GM12878 (cell line): ENCODE data around the gene HINFP. TPM values are rescaled to one million over a fixed set of nuclear protein-coding genes. Genes with fewer than 3 reads are reported as not detected.

ENCODE experiments used
- ATAC-seq: fragments of 200-7000 bp; cut with Tn5 transposase; 3 replicates; pipeline ENCODE4 v1.9.1; 2020; ENCODE audit warnings: mild to moderate bottlenecking, moderate library complexity
- BruUV-seq: library from RNA; stranded (reverse); fragments of 400-500 nt; replicated peaks from 2 replicates; lab custom pipeline; 2021; lab: Mats Ljungman, UMichigan
- CTCF ChIA-PET: fragments of 300-600 bp; sonication (Branson Sonifier 250); formaldehyde crosslinking; extraction: SDS; loops from one replicate; lab custom pipeline; 2021; ENCODE audit warnings: inconsistent platforms; lab: Yijun Ruan, JAX
- POLR2A ChIA-PET: fragments of 350-600 bp; formaldehyde crosslinking; extraction: SDS; loops from one replicate; lab custom pipeline; 2021; ENCODE audit warnings: inconsistent platforms; lab: Charles Lee
- RAD21 ChIA-PET: fragments of 300-600 bp; sonication (Branson Sonifier 250); formaldehyde crosslinking; loops from one replicate; lab custom pipeline; 2023; ENCODE audit warnings: antibody characterized with exemption; ENCODE audit not compliant: unreplicated experiment; lab: Charles Lee
- SMC1A ChIA-PET: fragments of 300-600 bp; sonication (Branson Sonifier 250); formaldehyde crosslinking; loops from one replicate; lab custom pipeline; 2023; ENCODE audit not compliant: unreplicated experiment, uncharacterized antibody; lab: Charles Lee
- DNase-seq: peaks from one replicate; pipeline ENCODE4 v3.0.0-alpha.2; 2011; ENCODE audit warnings: low read depth, low spot score
- FAIRE-seq: peaks from 3 replicates; lab custom pipeline; 2011; peaks lifted over from hg19 to GRCh38; lab: Jason Lieb, UNC
- H2AFZ ChIP-seq: 2 replicates; pipeline ENCODE4 v1.6.0; 2011; ENCODE audit warnings: low read depth, low read length, control low read depth; ENCODE audit not compliant: control insufficient read depth
- H3K27ac ChIP-seq: 2 replicates; pipeline ENCODE4 v1.5.1; 2011; ENCODE audit warnings: control low read depth; ENCODE audit not compliant: control insufficient read depth, insufficient read depth
- H3K27me3 ChIP-seq, 2 experiments: replicated peaks in 1 of 2; 2 replicates each; pipeline versions ENCODE4 v1.6.0 to v1.6.1; 2011; ENCODE audit warnings: low read length in 1 of 2; ENCODE audit not compliant: control insufficient read depth in 2 of 2, insufficient read depth in 2 of 2
- H3K36me3 ChIP-seq, 2 experiments: 2 replicates each; pipeline ENCODE4 v1.5.1; 2011; ENCODE audit warnings: low read length in 1 of 2; ENCODE audit not compliant: control insufficient read depth in 2 of 2, insufficient read depth in 2 of 2
- H3K4me1 ChIP-seq: 2 replicates; pipeline ENCODE4 v1.6.1; 2011; ENCODE audit warnings: mild to moderate bottlenecking, low read length, moderate library complexity, mixed read lengths; ENCODE audit not compliant: control insufficient read depth, insufficient read depth
- H3K4me2 ChIP-seq: 2 replicates; pipeline ENCODE4 v1.6.0; 2011; ENCODE audit warnings: control low read depth; ENCODE audit not compliant: control insufficient read depth, insufficient read depth
- H3K4me3 ChIP-seq: fragments of 200-600 bp; sonication (generic); 2 replicates; pipeline ENCODE4 v1.5.1; 2016
- H3K79me2 ChIP-seq: 2 replicates; pipeline ENCODE4 v1.6.0; 2011; ENCODE audit warnings: low read length; ENCODE audit not compliant: control insufficient read depth, insufficient read depth
- H3K9ac ChIP-seq: 2 replicates; pipeline ENCODE4 v1.8.0; 2011; ENCODE audit warnings: low read length, control low read depth, mixed read lengths; ENCODE audit not compliant: control insufficient read depth, insufficient read depth
- H3K9me3 ChIP-seq: replicated peaks from 3 replicates; pipeline ENCODE4 v1.5.1; 2011; ENCODE audit warnings: mild to moderate bottlenecking, low read length; ENCODE audit not compliant: control insufficient read depth, insufficient read depth
- H4K20me1 ChIP-seq: 2 replicates; pipeline ENCODE4 v1.6.0; 2011; ENCODE audit not compliant: control insufficient read depth, insufficient read depth
- CHD4 ChIP-seq: fragments of 200-600 bp; sonication (generic); IDR thresholded peaks from 2 replicates; pipeline ENCODE4 v1.6.1; 2016; ENCODE audit warnings: mild to moderate bottlenecking
- E2F8 ChIP-seq: fragments of 450-650 bp; IDR thresholded peaks from 2 replicates; pipeline ENCODE4 v1.6.1; 2018; ENCODE audit warnings: mild to moderate bottlenecking, low read depth, moderate library complexity; ENCODE audit not compliant: partially characterized antibody
- FOXM1 ChIP-seq: IDR thresholded peaks from 2 replicates; pipeline ENCODE4 v1.6.1; 2012; ENCODE audit warnings: low read depth, mild to moderate bottlenecking, inconsistent platforms, low read length, moderate library complexity
- IRF3 ChIP-seq: fragments of 450-650 bp; IDR thresholded peaks from 2 replicates; pipeline ENCODE4 v1.6.1; 2014; ENCODE audit warnings: mild to moderate bottlenecking
- KAT2A ChIP-seq: conservative IDR thresholded peaks from 2 replicates; pipeline ENCODE4 v1.6.1; 2011; ENCODE audit warnings: low read depth, low read length; ENCODE audit not compliant: control insufficient read depth
- RBBP5 ChIP-seq: fragments of 200-600 bp; sonication (generic); conservative IDR thresholded peaks from 2 replicates; pipeline ENCODE4 v1.6.1; 2016
- SMAD5 ChIP-seq: IDR thresholded peaks from 2 replicates; pipeline ENCODE4 v1.6.1; 2016; ENCODE audit warnings: antibody characterized with exemption, low read depth
- ZNF274 ChIP-seq: IDR thresholded peaks from one replicate; pipeline ENCODE4 v1.8.0; 2011; ENCODE audit not compliant: insufficient read length, insufficient read depth
- WGBS: methylation state at CpG from one replicate; pipeline ENCODE4 v1.1.6; 2016; ENCODE audit warnings: low lambda C conversion rate; ENCODE audit not compliant: insufficient replicate concordance, insufficient coverage; ENCODE audit errors: missing lambda C conversion rate; 5-methylcytosine and 5-hydroxymethylcytosine counted together
- in situ Hi-C: fragments of 300-500 bp; cut with MboI; formaldehyde crosslinking; loops from 9 replicates; pipeline ENCODE4 v1.14.3; 2018; ENCODE audit warnings: mixed read lengths
- intact Hi-C: fragments of 100-400 bp; cut with micrococcal nuclease; formaldehyde crosslinking; loops from one replicate; pipeline ENCODE4 v1.14.2; 2022; ENCODE audit not compliant: unreplicated experiment
- polyA plus RNA-seq, 11 experiments: library from polyadenylated mRNA; depleted of rRNA in 4 of 11; unstranded in 6 of 11; stranded (reverse) in 5 of 11; fragments of >200 nt; fragmentation: Nextera tagmentation in 4 of 11; fragmentation: Illumina TruSeq in 1 of 11; extraction: Ambion mirVana in 4 of 11; extraction: Trizol in 1 of 11; gene quantifications; 1 replicate in 1 of 11; 2 replicates in 10 of 11; pipeline versions ENCODE4 v1.2.1 to v1.2.3, GENCODE V29; 2011 to 2016; ENCODE audit warnings: inconsistent platforms in 2 of 11, missing spikeins in 2 of 11, low read depth in 1 of 11
- total RNA-seq, 4 experiments: library from RNA; depleted of rRNA in 3 of 4; stranded (reverse); fragments of >200 nt in 3 of 4; fragmentation: Illumina TruSeq in 1 of 4; extraction: Trizol in 1 of 4; gene quantifications; 2 replicates each; pipeline versions ENCODE4 v1.2.1 to v1.2.3, GENCODE V29; 2013 to 2021
- TF ChIP-seq, protein P1 (sequence below): fragments of 450-650 bp; formaldehyde crosslinking; IDR thresholded peaks from 2 replicates; pipeline ENCODE4 v1.4.0; 2020; ENCODE audit warnings: mild to moderate bottlenecking, moderate library complexity

HINFP gene
- total and polyA plus RNA-seq, 10 of the 15 experiments (the other 5 are each of a cell fraction or from before 2014, with no cell fraction given) = 13.1 to 26.3 (median 18.6) TPM

DNA sequence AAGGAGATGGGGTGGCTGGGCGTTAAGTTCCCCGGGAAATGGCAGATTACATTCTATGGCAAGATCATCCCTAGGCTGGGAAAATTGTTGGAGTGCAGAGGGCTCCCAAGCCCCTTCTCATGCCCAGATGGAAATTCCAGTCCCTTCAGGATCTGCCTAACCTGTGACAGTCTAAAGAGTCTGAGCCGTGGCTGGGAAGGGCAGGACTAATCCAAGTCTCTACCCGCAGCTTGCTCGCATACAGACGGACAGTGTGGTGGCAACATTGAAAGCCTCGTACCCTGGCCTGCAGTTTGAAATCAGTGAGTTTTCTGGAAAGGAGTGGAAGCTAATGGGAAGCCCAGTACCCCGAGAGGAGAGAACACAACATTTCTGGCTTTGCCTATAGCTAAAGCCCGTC lies 33.0 kb upstream of the HINFP start:
- Histone ChIP-seq H3K4me2 (no peak overlapping the region), H3K9ac (no peak overlapping the region), H3K79me2 (peaks cover 26% of the 10 kb centered on the region), H2AFZ (no peak overlapping the region), H3K4me1 (peaks cover 23% of the 10 kb centered on the region), H3K27me3 (no peaks in the 10 kb centered on the region), H4K20me1 (no peaks in the 10 kb centered on the region), H3K9me3 (no peaks in the 10 kb centered on the region), H3K27ac (no peak overlapping the region), H3K4me3 (no peak overlapping the region), H3K36me3 (peaks cover 6 to 8% of the 10 kb centered on the region in 2 experiments)
- RAD21 ChIA-PET = no interaction called here
- POLR2A ChIA-PET = interaction anchor here (5.4 kb wide), 1 partner anchor 22 kb away, joined by 48 read pairs; the partner anchor contains the start of gene VPS11
- DNase-seq (no peak), FAIRE-seq (no peak), ATAC-seq (no peak)
- 97% methylated on average over 9 of the region's 9 CpGs for WGBS
- intact Hi-C loops = no loop called here
- in situ Hi-C loops = no loop called here
- CTCF ChIA-PET = interaction anchor here (0.6 to 1.4 kb wide), 2 partner anchors 33 to 182 kb away, joined by 3 read pairs; partner anchors contain the start of gene HINFP
- BruUV-seq = no TSS peak
- no peak for TF ChIP-seq IRF3
- no peak for TF ChIP-seq CHD4
- no peak for TF ChIP-seq RBBP5
- no peak for TF ChIP-seq FOXM1
- TF ChIP-seq KAT2A = no peak
- no peak for TF ChIP-seq E2F8
- TF ChIP-seq, protein P1, sequence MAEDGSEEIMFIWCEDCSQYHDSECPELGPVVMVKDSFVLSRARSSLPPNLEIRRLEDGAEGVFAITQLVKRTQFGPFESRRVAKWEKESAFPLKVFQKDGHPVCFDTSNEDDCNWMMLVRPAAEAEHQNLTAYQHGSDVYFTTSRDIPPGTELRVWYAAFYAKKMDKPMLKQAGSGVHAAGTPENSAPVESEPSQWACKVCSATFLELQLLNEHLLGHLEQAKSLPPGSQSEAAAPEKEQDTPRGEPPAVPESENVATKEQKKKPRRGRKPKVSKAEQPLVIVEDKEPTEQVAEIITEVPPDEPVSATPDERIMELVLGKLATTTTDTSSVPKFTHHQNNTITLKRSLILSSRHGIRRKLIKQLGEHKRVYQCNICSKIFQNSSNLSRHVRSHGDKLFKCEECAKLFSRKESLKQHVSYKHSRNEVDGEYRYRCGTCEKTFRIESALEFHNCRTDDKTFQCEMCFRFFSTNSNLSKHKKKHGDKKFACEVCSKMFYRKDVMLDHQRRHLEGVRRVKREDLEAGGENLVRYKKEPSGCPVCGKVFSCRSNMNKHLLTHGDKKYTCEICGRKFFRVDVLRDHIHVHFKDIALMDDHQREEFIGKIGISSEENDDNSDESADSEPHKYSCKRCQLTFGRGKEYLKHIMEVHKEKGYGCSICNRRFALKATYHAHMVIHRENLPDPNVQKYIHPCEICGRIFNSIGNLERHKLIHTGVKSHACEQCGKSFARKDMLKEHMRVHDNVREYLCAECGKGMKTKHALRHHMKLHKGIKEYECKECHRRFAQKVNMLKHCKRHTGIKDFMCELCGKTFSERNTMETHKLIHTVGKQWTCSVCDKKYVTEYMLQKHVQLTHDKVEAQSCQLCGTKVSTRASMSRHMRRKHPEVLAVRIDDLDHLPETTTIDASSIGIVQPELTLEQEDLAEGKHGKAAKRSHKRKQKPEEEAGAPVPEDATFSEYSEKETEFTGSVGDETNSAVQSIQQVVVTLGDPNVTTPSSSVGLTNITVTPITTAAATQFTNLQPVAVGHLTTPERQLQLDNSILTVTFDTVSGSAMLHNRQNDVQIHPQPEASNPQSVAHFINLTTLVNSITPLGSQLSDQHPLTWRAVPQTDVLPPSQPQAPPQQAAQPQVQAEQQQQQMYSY = no peak
- no peak for TF ChIP-seq SMAD5
- TF ChIP-seq ZNF274 = no peak
- SMC1A ChIA-PET = no interaction called here
